Skeletal muscle satellite cell (primary cell): ENCODE measurements around the gene LYPD3.

Source experiments
- H3K27me3 ChIP-seq: 2 replicates; pipeline ENCODE4 v1.7.0; 2013; ENCODE audit warnings: low read length; ENCODE audit not compliant: control insufficient read depth, insufficient read depth
- H3K36me3 ChIP-seq: 2 replicates; pipeline ENCODE4 v1.7.0; 2013; ENCODE audit warnings: mild to moderate bottlenecking, control low read depth, low read length; ENCODE audit not compliant: insufficient read depth
- H3K4me1 ChIP-seq: 2 replicates; pipeline ENCODE4 v1.7.0; 2013; ENCODE audit warnings: low read length; ENCODE audit not compliant: control insufficient read depth, insufficient read depth
- H3K4me2 ChIP-seq: 2 replicates; pipeline ENCODE4 v1.7.0; 2013; ENCODE audit warnings: mild to moderate bottlenecking, low read length
- H3K4me3 ChIP-seq: 2 replicates; pipeline ENCODE4 v1.7.0; 2013; ENCODE audit warnings: low read length
- H3K9ac ChIP-seq: 2 replicates; pipeline ENCODE4 v1.7.0; 2013; ENCODE audit warnings: mild to moderate bottlenecking, low read depth, low read length, moderate library complexity
- H3K9me3 ChIP-seq: replicated peaks from 2 replicates; pipeline ENCODE4 v1.7.0; 2013; ENCODE audit warnings: mild to moderate bottlenecking, control low read depth, low read length

LYPD3 gene

DNA sequence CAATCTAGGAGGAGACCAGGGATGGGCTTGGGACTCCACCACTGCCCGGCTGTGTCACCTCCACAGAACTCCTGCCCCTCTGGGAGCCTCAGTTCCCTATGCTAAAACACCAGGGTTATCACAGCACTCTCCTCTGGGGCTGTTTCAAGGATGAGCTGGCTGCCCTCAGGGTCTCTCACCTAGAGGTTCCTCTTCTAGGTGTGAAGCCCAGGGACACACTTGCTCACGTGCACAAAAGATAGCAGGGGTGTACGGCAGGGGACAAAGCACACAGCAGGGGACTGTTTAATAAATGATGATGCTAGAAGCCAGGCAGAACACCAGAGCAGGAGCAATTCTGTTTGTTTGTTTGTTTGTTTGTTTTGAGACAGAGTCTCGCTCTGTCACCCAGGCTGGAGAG, 16.8 kb upstream of the LYPD3 start:
- no peak overlapping the region for H3K4me2 ChIP-seq
- no peaks in the 10 kb centered on the region for H3K4me1 ChIP-seq
- no peaks in the 10 kb centered on the region for H3K27me3 ChIP-seq
- H3K9me3 ChIP-seq: no peaks in the 10 kb centered on the region
- no peak overlapping the region for H3K9ac ChIP-seq
- H3K36me3 ChIP-seq: peaks cover 3% of the 10 kb centered on the region
- H3K4me3 ChIP-seq: no peak overlapping the region

- no peak overlapping the region for H3K9ac ChIP-seq
- peaks cover 4% of the 10 kb centered on the region for H3K4me1 ChIP-seq
- no peak overlapping the region for H3K4me2 ChIP-seq
- H3K4me3 ChIP-seq: no peak overlapping the region
- no peaks in the 10 kb centered on the region for H3K27me3 ChIP-seq
- peaks cover 3% of the 10 kb centered on the region for H3K36me3 ChIP-seq
- H3K9me3 ChIP-seq: no peaks in the 10 kb centered on the region
Measured at GRCh38 chr19:43481701-43482100, 16.3 kb upstream of the LYPD3 start.

- H3K4me3 ChIP-seq: no peak overlapping the region
- H3K4me2 ChIP-seq: no peak overlapping the region
- peaks cover 3% of the 10 kb centered on the region for H3K36me3 ChIP-seq
- no peak overlapping the region for H3K9ac ChIP-seq
- no peaks in the 10 kb centered on the region for H3K9me3 ChIP-seq
- no peaks in the 10 kb centered on the region for H3K27me3 ChIP-seq
- peaks cover 11% of the 10 kb centered on the region for H3K4me1 ChIP-seq
Measured at GRCh38 chr19:43480574-43480973, 15.2 kb upstream of the LYPD3 start.

DNA sequence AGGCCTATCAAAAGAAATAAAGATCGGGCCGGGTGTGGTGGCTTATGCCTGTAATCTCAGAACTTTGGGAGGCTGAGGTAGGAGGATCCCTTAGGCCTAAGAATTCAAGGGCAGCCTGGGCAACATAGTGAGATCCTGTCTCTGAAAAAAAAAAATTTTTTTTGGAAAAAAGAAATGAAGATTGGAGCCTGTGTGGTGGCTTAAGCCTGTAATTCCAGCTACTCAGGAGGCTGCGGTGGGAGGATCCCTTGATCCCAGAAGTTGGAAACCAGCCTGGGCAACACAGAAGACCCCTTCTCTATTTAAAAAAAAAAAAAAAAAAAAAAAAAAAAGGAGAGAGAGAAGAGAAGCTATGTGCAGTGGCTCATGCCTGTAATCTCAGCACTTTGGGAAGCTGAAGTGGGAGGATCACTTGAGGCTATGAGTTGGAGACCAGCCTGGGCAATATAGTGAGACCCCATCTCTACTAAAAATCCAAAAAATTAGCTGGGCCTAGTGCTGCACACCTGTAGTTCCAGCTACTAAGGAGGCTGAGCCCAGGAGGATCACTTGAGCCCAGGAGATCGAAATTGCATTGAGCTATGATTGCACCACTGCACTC, 14.7 kb upstream of the LYPD3 start:
- H3K27me3 ChIP-seq: no peaks in the 10 kb centered on the region
- no peaks in the 10 kb centered on the region for H3K9me3 ChIP-seq

DNA sequence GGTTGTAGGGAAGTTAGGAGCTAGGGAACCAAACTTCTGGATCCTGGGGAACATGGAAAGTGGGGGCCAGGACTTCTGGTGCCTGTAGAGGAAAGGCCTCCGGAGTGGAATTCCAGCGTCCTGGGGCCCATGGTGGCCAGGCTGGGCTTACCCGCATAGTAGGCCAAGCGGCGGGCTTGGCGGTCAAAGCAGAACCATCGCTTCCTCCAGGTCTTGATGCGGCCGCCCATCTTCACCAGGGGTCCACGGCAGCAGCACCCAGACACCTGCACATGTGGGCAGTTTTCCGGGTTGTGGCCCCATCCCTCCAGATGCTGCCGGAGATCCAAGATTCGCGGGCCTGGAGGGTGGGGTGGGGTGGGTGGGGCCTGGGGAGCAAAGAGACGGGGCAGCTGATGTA, 13.8 kb upstream of the LYPD3 start:
- Histone ChIP-seq H3K9me3 (no peaks in the 10 kb centered on the region), H3K4me1 (peaks cover 19% of the 10 kb centered on the region), H3K36me3 (peaks cover 3% of the 10 kb centered on the region), H3K9ac (no peak overlapping the region), H3K4me2 (no peak overlapping the region), H3K27me3 (no peaks in the 10 kb centered on the region), H3K4me3 (no peak overlapping the region)

More for the DNA sequence above, 14.7 kb upstream of the LYPD3 start:
- no peak overlapping the region for H3K4me3 ChIP-seq
- peaks cover 15% of the 10 kb centered on the region for H3K4me1 ChIP-seq
- peaks cover 3% of the 10 kb centered on the region for H3K36me3 ChIP-seq
- no peak overlapping the region for H3K9ac ChIP-seq
- no peak overlapping the region for H3K4me2 ChIP-seq

GRCh38 chr19:43478323-43478722, 12.9 kb upstream of the LYPD3 start:
- peaks cover 19% of the 10 kb centered on the region for H3K4me1 ChIP-seq
- no peak overlapping the region for H3K4me3 ChIP-seq
- no peak overlapping the region for H3K4me2 ChIP-seq
- H3K27me3 ChIP-seq: no peaks in the 10 kb centered on the region
- no peak overlapping the region for H3K9ac ChIP-seq
- H3K9me3 ChIP-seq: no peaks in the 10 kb centered on the region
- peaks cover 3% of the 10 kb centered on the region for H3K36me3 ChIP-seq

DNA sequence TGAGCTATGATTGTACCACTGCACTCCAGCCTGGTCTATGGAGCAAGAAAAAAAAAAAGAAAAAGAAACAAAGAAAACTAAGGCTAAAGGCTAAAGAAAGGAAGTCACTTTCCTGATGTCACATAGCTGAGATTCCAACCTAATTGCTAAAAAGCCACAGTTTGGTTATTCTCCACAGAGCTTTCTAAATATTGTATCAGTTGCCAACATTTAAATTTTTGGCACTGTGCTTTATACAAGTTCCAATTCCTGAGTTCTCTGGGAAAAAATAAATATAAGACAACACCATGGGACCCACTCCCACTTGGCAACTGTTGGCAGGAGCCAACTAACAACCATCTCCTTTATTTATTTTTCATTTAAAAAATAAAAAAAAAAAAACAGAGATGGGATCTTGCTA, 11.2 kb upstream of the LYPD3 start:
- Histone ChIP-seq H3K4me3 (no peak overlapping the region), H3K9ac (no peak overlapping the region), H3K36me3 (peaks cover 3% of the 10 kb centered on the region)

GRCh38 chr19:43474986-43475705, 9.7 kb upstream of the LYPD3 start:
- no peaks in the 10 kb centered on the region for H3K9me3 ChIP-seq
- H3K4me3 ChIP-seq: peak overlapping the region; percentile 64

More for the DNA sequence above, 11.2 kb upstream of the LYPD3 start:
- Histone ChIP-seq H3K4me2 (no peak overlapping the region), H3K27me3 (no peaks in the 10 kb centered on the region), H3K9me3 (no peaks in the 10 kb centered on the region), H3K4me1 (peaks cover 19% of the 10 kb centered on the region)

DNA sequence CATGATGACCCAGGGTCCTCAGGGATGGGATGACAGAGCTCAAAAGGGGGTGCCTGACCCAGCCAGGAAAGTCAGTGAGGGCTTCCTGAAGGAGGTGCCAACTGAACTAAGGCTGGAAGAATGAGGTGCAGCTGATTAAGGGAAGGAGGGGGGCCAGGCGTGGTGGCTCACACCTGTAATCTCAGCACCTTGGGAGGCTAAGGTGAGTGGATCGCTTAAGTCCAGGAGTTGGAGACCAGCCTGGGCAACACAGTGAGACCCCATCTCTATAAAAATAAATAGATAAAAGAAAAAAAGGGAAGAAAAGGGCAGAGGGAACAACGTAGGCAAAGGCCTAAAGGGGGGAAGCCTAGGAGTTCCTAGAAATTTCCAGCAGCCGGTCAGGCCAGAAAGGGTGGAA, 9.1 kb upstream of the LYPD3 start:
- no peak overlapping the region for H3K9ac ChIP-seq

More at GRCh38 chr19:43474986-43475705, 9.7 kb upstream of the LYPD3 start:
- no peaks in the 10 kb centered on the region for H3K27me3 ChIP-seq
- H3K9ac ChIP-seq: peak overlapping the region; percentile 46
- H3K4me2 ChIP-seq: peak overlapping the region; percentile 74
- peaks cover 3% of the 10 kb centered on the region for H3K36me3 ChIP-seq
- peaks cover 19% of the 10 kb centered on the region for H3K4me1 ChIP-seq

GRCh38 chr19:43471091-43471490, 5.7 kb upstream of the LYPD3 start:
- Histone ChIP-seq H3K27me3 (no peaks in the 10 kb centered on the region), H3K36me3 (no peaks in the 10 kb centered on the region), H3K9me3 (no peaks in the 10 kb centered on the region), H3K4me1 (peaks cover 21% of the 10 kb centered on the region), H3K4me2 (no peak overlapping the region), H3K9ac (no peak overlapping the region), H3K4me3 (no peak overlapping the region)

More for the DNA sequence above, 9.1 kb upstream of the LYPD3 start:
- H3K4me3 ChIP-seq: no peak overlapping the region
- H3K9me3 ChIP-seq: no peaks in the 10 kb centered on the region
- peaks cover 19% of the 10 kb centered on the region for H3K4me1 ChIP-seq
- peak overlapping the region; percentile 74 for H3K4me2 ChIP-seq
- H3K36me3 ChIP-seq: peaks cover 3% of the 10 kb centered on the region
- H3K27me3 ChIP-seq: no peaks in the 10 kb centered on the region

- Histone ChIP-seq H3K9me3 (no peaks in the 10 kb centered on the region), H3K9ac (no peak overlapping the region), H3K27me3 (peaks cover 1% of the 10 kb centered on the region), H3K36me3 (no peaks in the 10 kb centered on the region), H3K4me1 (peaks cover 15% of the 10 kb centered on the region), H3K4me2 (no peak overlapping the region), H3K4me3 (no peak overlapping the region)
Measured at GRCh38 chr19:43470288-43470687, 4.9 kb upstream of the LYPD3 start.

GRCh38 chr19:43469160-43469480, 3.7 kb upstream of the LYPD3 start:
- Histone ChIP-seq H3K27me3 (peaks cover 4% of the 10 kb centered on the region), H3K9ac (no peak overlapping the region), H3K4me1 (peaks cover 15% of the 10 kb centered on the region), H3K4me2 (no peak overlapping the region), H3K4me3 (no peak overlapping the region), H3K9me3 (no peaks in the 10 kb centered on the region), H3K36me3 (no peaks in the 10 kb centered on the region)
